Psoas muscle (tissue), 8 donors: ENCODE measurements around the gene PKD2. TPM values are rescaled to one million over a fixed set of nuclear protein-coding genes. Genes with fewer than 3 reads are reported as not detected.

Experiments used
- ATAC-seq, 4 donors: fragments of 200-7000 bp; cut with Tn5 transposase; one replicate each; pipeline ENCODE4 v1.9.1; 2020; ENCODE audit warnings: moderate library complexity in 3 of 4, mild to moderate bottlenecking in 2 of 4
- DNase-seq, 2 donors: peaks; one replicate each; pipeline ENCODE4 v3.0.0-alpha.2; 2020
- H3K27ac ChIP-seq: fragments of 200-600 bp; one replicate; pipeline ENCODE4 v1.8.0; 2022
- H3K27me3 ChIP-seq, 3 donors: fragments of 200-600 bp in 1 of 3; one replicate each; pipeline versions ENCODE4 v1.6.1 to v1.8.0; 2013 to 2022; ENCODE audit warnings: low read length in 2 of 3, mild to moderate bottlenecking in 2 of 3, moderate library complexity in 1 of 3; ENCODE audit not compliant: insufficient read depth in 3 of 3
- H3K36me3 ChIP-seq, 2 donors: fragments of 200-600 bp in 1 of 2; one replicate each; pipeline versions ENCODE4 v1.6.1 to v1.8.0; 2013 to 2022; ENCODE audit warnings: low read depth in 1 of 2, mild to moderate bottlenecking in 1 of 2, moderate library complexity in 1 of 2; ENCODE audit not compliant: insufficient read depth in 1 of 2
- H3K4me1 ChIP-seq: fragments of 200-600 bp; one replicate; pipeline ENCODE4 v1.8.0; 2022
- H3K4me3 ChIP-seq: fragments of 200-600 bp; one replicate; pipeline ENCODE4 v1.8.0; 2022; ENCODE audit warnings: mild to moderate bottlenecking
- H3K9me3 ChIP-seq: fragments of 200-600 bp; one replicate; pipeline ENCODE4 v1.8.0; 2022
- CTCF ChIP-seq: fragments of 200-600 bp; IDR thresholded peaks from one replicate; pipeline ENCODE4 v1.8.0; 2022; ENCODE audit warnings: antibody characterized with exemption
- WGBS, 3 donors: extraction: QIAGEN DNeasy Blood & Tissue Kit; methylation state at CpG; one replicate each; pipeline versions ENCODE4 v1.1.6 to v1.1.7; 2013; 5-methylcytosine and 5-hydroxymethylcytosine counted together
- intact Hi-C, 2 donors: fragments of 100-400 bp; cut with DNase I; formaldehyde crosslinking; loops; one replicate each; pipeline versions ENCODE4 v1.11.0 to v1.14.2; 2022
- polyA plus RNA-seq, 3 donors: library from polyadenylated mRNA; stranded (reverse); fragments of 200-250 nt; gene quantifications; one replicate each; pipeline ENCODE4 v1.2.3, GENCODE V29; 2013
- total RNA-seq, 4 donors: library from RNA; stranded (reverse); fragmentation: NEBNext Ultra II Directional in 2 of 4; extraction: Animal tissue kit (Norgen Biotek cat#: 25700) in 2 of 4; gene quantifications; one replicate each; pipeline versions ENCODE4 v1.2.1 to v1.2.4, GENCODE V29; 2021 to 2023
- donor health status: healthy with polysubstance abuse.
- donor health status: DM: no; HTN: no; CAD: no; lungs with moderate emphysema.
- donor health status: Bipolar disorder and iron deficiency.
- donor health status: healthy.
- donor health status: DM: yes; HTN: yes; CAD: no.
- donor health status: DM: no; HTN: no; CAD: no.
- donor health status: DM: no; HTN: no; CAD: no.
- donor health status: DM: yes; HTN: yes; CAD: no.

Gene PKD2
- total and polyA plus RNA-seq, 7 donors = 2.1 to 8.3 (median 2.9) TPM

DNA sequence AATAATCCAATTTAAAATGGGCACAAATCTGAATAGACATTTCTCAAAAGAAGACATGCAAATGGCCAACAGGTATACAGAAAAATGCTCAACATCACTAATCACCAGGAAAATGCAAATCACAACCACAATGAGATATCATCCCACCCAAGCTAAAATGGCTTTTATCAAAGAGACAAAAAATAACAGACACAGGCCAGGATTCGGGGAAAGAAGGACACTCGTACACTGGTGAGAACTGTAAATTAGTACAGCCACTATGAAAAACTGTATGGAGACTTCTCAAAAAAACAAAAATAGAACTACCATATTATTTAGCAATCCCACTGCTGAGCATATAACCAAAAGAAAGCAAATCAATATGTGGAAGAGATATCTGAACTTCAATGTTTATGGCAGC is 23.4 kb upstream of the PKD2 start:
- Histone ChIP-seq H3K9me3 (no peaks in the 10 kb centered on the region), H3K4me3 (no peak overlapping the region), H3K27ac (no peak overlapping the region), H3K27me3 (no peaks in the 10 kb centered on the region), H3K36me3 (no peaks in the 10 kb centered on the region), H3K4me1 (no peaks in the 10 kb centered on the region)
- TF ChIP-seq CTCF = no peak
- 96 to 97% (median 97%) methylated on average over 2 of the region's 2 CpGs for WGBS, 3 donors
- DNase-seq (no peak), ATAC-seq (no peak)
- intact Hi-C loops = no loop called here

GRCh38 chr4:87985097-87985886 is 22.1 kb upstream of the PKD2 start:
- no peaks in the 10 kb centered on the region for H3K4me1 ChIP-seq
- DNase-seq (peak in 1 of 2 donors; percentile 48), ATAC-seq (peak in 2 of 4 donors; percentile 62 to 74)
- WGBS, 3 donors = 0 to 2% (median 0%) methylated on average over 1 of the region's 1 CpG
- intact Hi-C loops = no loop called here
- no peaks in the 10 kb centered on the region for H3K27me3 ChIP-seq
- no peak overlapping the region for H3K4me3 ChIP-seq
- H3K27ac ChIP-seq = no peak overlapping the region
- peak; percentile 36 for TF ChIP-seq CTCF
- no peaks in the 10 kb centered on the region for H3K9me3 ChIP-seq
- no peaks in the 10 kb centered on the region for H3K36me3 ChIP-seq

GRCh38 chr4:87985887-87986200 is 21.6 kb upstream of the PKD2 start:
- Histone ChIP-seq H3K27ac (no peak overlapping the region), H3K27me3 (no peaks in the 10 kb centered on the region), H3K4me1 (no peaks in the 10 kb centered on the region), H3K36me3 (no peaks in the 10 kb centered on the region), H3K9me3 (no peaks in the 10 kb centered on the region), H3K4me3 (no peak overlapping the region)
- no peak for DNase-seq
- ATAC-seq = no peak
- intact Hi-C loops = no loop called here
- 40 to 53% (median 48%) methylated on average over 4 of the region's 4 CpGs for WGBS, 3 donors
- peak; percentile 2 for TF ChIP-seq CTCF

DNA sequence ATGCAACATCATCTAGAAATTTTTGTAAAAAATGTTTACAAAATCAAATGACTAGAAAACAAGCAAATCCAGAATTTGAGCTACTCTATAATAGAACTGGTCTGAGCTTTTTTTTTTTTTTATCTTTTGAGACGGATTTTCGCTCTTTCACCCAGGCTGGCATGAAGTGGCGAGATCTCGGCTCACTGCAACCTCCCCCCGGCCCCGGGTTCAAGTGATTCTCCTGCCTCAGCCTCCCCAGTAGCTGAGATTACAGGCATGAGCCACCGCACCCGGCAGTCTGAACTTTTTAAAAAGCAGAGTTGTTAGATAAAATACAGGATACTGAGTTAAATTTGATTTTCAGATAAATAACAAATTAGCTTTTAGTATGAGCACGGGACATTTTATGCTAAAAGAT is 20.9 kb upstream of the PKD2 start:
- intact Hi-C loops = no loop called here
- Histone ChIP-seq H3K36me3 (no peaks in the 10 kb centered on the region), H3K27ac (no peak overlapping the region), H3K27me3 (no peaks in the 10 kb centered on the region), H3K4me1 (no peaks in the 10 kb centered on the region), H3K9me3 (no peaks in the 10 kb centered on the region), H3K4me3 (no peak overlapping the region)
- DNase-seq (no peak), ATAC-seq (no peak)
- WGBS, 3 donors = 90 to 92% (median 91%) methylated on average over 9 of the region's 9 CpGs
- TF ChIP-seq CTCF = no peak

DNA sequence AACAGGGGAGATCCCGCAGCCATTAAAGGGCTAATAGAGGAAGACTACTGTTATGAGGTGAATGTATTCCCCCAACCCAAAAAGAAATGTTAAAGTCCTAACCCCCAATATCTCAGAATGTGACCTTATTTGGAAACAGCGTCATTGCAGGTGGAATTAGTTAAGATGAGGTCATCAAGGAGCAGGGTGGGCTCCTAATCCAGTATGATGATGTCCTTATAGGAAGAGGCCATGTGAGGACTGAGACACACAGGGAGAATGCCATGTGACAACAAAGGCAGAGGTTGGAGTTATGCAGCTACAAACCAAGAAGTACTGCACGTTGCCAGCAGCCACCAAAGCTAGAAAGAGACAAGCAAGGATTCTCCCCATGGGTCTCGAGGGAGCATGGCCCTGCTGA is 17.7 kb upstream of the PKD2 start:
- 80 to 85% (median 82%) methylated on average over 4 of the region's 4 CpGs for WGBS, 3 donors
- H3K27me3 ChIP-seq = no peaks in the 10 kb centered on the region
- H3K4me3 ChIP-seq = no peak overlapping the region
- intact Hi-C loops = no loop called here
- H3K9me3 ChIP-seq = no peaks in the 10 kb centered on the region
- no peak overlapping the region for H3K27ac ChIP-seq
- TF ChIP-seq CTCF = no peak
- no peaks in the 10 kb centered on the region for H3K36me3 ChIP-seq
- no peaks in the 10 kb centered on the region for H3K4me1 ChIP-seq
- DNase-seq (no peak), ATAC-seq (no peak)
